ENCODE data around the gene PDIA6.

- TF ChIP-seq MAX (IDR thresholded peaks at IDR 0.05; ENCODE audit: low read depth, low read length) (no peak), MYC (IDR thresholded peaks at IDR 0.05; ENCODE audit: low read depth, low read length) (no peak), POLR2A (IDR thresholded peaks at IDR 0.05; ENCODE audit: extremely low read depth, insufficient read length) (no peak)
These were observed 78.6 kb downstream of the PDIA6 start for GRCh38 chr2:10733980-10734379.
